ENCODE results near the gene DEF6. TPM values are rescaled to one million over a fixed set of nuclear protein-coding genes. Genes with fewer than 3 reads are reported as not detected.
A peak's percentile ranks its signal among the peaks of the same experiment; 100 is the strongest.

DEF6 gene
- total RNA-seq, 1 donor from 2014 or later = 0.26 TPM

DNA sequence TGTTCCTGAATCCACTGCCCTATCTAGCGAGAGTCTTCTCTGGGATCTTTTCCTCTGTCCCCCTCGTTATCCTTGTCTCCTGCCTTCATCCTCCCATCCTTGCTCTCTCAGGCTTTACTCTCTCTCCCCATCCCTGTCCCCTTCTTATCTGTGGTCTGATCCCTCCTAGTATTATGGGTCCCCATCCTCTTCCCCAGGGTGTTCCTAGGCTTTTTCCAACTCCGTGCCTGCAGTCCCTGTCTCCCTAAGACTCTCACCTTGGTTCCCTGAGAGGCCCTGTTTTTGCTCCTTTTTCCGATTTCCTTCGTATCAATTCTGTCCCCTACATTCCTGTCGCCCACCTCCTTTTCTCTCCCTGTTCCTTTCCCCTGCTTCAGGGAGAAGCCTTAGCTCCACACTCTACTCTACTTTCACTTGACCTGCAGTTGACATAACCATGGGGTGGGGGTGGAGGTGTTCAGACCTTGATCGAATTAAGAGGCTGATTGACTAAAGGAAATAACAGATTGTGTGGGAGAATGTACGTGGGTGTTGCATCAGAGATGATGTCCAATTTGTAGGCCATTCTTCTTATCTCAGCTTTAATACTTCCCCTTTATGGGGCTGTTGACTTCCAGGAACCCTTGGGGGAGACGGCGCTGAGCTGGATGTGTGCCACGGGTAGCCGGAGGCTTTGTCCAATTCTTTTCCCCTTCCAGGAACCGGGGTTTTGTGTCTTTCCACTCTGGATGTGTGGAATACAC is 45.6 kb downstream of the DEF6 start:
- peak; percentile 32 for DNase-seq (ENCODE audit: low read depth, low spot score)

DNA sequence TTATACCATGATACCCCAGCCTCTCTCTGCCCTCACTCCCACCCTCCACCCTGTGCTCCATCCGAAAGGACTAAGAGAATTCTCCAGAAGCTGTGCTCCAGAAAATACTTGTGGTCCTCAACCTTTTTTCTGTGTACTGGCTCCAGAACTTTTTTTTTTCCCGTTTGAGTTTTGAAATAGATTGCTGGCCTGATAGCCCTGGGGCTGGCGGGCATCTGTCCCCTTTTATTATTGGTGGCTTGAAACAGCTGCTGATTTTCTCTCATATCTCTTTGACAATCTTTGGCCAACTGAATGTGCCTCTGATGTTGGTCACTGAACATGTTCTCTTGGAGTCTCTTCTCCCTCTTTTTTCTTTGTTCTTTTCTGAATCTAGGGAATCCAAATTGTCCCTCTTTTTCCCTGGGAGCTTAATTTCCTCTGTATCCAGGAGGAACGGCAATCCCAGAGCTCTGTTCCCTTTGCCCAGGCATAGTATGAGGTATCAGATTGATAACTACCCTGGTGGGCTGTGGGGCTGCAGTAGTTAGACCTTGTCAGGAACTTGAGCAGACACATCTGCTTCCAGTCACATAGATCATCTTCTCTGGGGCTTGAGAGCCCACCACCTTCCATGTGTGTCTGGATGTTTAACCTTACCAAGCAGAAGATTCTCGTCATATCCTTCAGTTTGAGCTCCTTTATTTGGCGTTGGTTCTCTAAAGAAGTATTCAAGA is 46.4 kb downstream of the DEF6 start:
- DNase-seq (ENCODE audit: low read depth, low spot score) = no peak

DNA sequence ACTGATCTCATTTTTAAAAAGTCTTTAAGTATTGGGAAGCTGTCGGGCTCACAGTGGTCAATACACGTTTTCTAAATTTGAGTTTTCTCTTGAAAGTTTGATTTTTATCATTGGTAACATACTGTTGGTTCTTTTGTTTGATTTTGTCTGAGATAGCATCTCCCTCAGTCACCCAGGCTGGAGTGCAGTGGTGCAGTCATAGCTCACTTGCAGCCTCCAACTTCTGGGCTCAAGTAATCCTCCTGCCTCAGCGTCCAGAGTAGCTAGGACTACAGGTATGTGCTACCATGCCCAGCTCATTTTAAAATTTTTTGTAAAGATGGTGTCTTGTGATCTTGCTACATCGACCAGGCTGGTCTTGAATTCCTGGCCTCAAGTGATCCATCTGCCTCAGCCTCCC is 53.8 kb downstream of the DEF6 start:
- no peak for DNase-seq (ENCODE audit: low read depth, low spot score)

DNA sequence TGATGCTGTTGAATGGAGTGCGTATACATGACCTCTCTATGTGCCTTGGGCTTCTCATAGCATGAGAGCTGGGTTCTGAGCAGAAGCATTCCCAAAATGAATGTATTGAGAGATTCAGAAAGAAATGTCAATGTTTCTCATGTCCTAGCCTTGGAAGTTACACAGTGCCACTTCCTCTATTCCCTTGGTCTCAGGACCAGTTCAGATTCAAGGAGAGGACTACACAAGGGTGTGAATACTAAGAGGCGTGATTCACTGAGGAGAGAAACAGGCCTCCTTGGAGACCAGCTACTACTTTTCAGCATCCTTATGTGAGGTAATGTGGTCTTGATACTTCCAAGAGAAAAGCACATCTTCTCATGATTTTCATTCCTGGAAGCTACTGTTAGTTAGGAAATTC is 55.1 kb downstream of the DEF6 start:
- DNase-seq (ENCODE audit: low read depth, low spot score) = no peak

DNA sequence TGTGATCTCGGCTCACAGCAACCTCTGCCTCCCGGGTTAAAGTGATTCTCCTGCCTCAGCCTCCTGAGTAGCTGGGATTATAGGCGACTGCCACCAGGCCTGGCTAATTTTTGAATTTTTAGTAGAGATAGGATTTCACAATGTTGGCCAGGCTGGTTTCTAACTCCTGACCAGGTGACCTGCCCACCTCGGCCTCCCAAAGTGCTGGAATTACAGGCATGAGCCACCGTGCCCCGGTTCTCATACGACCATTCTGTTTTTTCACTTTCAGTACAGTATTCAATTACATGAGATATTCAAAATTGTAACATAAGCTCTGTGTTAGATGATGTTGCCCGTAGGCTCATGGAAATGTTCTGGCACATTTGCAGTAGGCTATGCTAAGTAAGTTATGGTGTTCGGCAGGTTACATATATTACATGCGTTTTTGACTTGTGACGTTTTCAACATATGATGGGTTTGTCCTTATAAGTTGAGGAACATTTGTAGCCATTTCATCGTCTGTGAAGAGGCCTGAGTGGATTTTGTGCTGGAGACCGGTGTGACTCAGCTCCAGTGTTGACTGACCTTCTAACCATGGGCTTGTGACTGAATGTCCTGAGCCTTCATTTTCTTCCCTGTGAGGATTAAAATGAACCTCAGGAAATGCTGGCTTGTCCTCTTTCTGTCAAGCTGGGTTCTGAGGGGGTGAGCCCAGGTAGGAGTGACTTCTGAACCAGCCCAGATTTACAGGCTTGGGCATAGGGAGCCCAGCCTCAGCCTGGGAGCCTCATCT is 56.9 kb downstream of the DEF6 start:
- no peak for DNase-seq (ENCODE audit: low read depth, low spot score)

DNA sequence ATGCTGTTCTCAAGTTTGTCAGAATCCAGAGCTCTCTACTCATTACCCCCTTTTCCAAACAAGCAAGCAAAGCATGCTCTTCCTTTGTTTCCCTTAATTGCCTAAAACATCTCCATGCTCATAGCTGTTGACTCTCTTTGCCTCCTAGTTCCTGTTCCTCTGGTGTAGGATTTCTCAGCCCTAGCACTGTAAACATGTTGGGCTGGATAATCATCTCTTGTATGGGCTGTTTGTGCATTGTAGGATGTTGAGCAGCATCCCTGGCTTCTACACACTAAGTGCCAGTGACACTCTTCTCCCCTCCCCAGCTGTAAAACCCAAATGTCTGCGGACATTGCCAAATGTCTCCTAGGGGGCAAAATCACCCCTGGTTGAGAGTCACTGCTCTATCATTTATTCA is 58.8 kb downstream of the DEF6 start:
- DNase-seq (ENCODE audit: low read depth, low spot score) = no peak

DNA sequence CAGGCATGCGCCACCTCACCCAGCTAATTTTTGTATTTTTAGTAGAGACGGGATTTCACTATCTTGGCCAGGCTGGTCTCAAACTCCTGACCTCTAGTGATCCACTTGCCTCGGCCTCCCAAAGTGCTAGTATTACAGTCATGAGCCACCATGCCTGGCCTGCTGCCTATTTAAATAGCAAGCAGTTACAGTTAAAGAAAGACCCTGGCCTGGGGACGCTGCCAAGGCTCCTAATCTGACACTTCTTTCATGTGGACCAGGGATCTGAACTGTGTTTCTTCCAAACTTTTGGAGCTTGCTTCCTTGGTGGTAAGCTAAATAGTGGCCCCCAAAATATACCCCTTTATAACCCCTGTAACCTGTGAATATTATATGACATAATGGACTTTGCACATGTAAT is 60.1 kb downstream of the DEF6 start:
- no peak for DNase-seq (ENCODE audit: low read depth, low spot score)

DNA sequence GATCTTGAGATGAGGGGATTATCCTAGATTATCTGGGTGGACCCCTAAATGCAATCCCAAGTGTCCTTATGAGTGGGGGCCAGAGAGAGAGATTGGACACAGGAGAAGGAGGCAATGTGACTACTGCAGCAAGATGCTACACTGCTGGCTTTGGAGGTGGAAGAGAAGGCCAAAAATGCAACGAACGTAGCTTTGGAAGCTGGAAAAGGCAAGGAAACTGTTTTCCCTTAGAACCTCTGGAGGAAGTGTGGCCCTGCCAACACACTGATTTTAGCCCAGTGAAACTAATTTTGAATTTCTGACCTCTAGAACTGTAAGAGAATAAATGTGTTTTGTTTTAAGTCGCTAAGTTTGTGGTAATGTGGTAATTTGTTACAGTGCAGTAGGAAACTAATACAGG is 60.5 kb downstream of the DEF6 start:
- DNase-seq (ENCODE audit: low read depth, low spot score) = no peak

DNA sequence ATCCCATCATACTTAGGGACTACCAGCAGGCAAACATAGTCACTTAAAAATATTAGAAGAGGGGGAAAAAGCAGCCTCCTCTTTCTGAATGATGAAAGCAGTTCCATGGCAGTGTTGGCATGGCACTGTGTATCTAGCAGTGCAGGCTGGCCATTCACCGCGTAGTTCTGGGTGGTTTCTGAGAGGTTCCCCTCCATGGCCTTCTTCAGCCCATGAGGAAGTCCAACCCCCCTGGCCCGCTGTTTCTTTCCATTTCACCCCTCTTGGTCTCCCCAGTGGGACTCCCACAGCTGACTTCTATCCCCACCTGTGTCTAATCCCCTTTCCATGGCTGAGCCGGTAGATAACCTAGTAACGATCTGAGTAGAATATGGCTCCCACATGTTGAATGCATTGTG is 61.7 kb downstream of the DEF6 start:
- no peak for DNase-seq (ENCODE audit: low read depth, low spot score)

DNA sequence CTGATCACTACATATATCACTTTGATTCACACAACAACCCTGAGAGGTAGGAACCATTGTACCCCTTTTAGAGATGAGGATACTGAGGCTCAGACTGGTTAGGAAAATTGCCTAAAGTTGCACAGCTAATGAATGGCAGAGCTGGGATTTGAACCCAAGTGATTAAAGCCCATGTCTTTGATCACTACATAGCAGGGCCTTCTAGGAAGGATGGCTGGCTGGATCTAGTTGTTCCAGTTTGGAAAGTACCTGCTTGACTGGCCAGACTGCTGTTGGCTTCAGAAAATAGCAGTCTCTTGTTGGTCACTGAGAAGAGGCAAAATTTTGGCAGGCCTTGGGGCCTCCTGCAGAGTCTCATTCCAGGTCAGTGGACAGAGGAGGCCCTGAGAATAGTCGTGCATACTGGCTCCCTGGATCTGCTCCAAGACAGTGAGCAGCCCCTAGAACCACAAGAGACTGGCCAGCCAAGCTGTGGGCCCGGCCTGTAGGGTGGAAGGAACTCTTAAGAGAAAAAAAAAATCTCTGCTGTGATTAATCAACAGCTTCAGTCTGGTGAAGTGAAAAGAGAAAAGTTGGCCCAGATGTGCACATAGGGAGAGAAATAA is 62.2 kb downstream of the DEF6 start:
- no peak for DNase-seq (ENCODE audit: low read depth, low spot score)

DNA sequence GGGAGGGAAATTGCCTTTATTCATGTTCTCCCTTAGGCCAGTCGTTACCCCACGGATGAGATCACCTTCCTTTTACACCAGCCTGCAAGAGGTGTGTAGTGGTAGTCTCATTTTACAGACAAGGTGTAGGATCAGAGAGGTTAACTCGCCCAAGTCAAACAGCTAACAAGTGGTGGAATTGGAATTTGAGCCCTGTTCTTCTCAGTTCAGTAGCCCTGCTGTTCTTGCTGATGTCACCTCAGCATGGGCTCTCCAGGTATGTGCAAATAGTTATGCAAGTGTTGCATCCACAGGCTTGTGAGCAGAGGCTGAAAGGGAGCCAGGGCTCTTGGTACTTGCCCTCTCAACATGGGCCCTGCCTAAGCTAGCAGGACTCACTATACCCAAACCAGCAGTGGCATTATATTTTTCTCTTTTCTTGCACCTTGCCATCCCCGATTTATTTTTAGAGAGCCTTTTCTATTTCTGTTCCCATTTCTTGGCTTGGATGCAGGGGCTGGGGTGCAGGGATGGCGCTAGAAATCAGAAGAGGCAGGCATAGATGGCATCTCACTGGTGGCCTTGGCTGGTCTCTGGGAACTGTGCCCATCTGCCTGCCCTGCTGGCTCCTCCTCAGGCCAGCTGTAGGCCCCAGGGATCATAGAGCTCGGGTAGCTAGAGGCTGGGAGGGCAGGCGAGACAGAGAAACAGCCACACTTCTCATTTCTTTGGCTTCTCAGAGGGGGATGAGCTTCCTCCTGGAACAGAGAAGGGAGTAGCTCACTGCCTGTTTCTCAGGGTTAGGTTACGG is 62.9 kb downstream of the DEF6 start:
- DNase-seq (ENCODE audit: low read depth, low spot score) = no peak

DNA sequence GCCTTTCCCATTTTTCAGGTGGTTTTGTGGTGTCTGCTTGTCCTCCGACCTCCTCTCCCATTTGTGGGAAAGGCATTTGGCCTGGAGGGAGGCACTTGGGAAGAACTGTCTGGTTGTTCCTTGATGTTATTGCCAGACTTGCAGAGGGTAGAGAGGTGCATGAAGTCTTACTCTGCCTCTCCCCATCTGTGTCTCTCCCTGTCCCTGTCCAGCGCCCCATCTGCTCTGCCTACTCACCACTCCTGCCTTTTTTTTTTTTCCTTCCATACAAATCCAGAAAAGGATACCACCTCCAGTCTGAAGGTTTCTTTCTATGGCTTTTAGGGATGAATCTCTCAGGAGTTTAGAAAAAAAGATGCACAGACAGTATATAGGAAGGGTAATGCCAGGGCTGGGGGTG is 64.6 kb downstream of the DEF6 start:
- DNase-seq (ENCODE audit: low read depth, low spot score) = no peak

DNA sequence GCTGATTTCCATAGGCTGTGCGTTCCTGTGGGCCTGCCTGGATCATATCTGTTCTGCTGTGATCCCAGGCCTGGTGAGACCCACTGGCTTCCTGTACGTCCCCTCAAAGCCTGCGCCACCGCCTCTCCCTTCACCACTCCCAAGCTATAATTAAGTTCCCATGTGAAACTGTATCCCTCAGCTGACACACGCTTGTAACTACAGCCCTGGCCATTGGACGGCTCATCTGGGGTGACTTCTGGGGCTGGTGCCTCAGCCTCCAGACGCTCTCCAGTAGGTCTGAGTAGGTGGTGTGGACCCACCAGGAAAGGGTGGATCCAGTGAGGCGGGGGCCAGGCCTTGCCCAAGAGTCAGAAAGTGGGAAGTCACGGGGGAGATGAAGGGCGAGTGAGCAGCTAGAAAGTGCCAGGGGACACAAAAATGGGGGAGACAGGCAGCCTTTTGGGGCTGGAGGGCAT is 65.7 kb downstream of the DEF6 start:
- no peak for DNase-seq (ENCODE audit: low read depth, low spot score)

DNA sequence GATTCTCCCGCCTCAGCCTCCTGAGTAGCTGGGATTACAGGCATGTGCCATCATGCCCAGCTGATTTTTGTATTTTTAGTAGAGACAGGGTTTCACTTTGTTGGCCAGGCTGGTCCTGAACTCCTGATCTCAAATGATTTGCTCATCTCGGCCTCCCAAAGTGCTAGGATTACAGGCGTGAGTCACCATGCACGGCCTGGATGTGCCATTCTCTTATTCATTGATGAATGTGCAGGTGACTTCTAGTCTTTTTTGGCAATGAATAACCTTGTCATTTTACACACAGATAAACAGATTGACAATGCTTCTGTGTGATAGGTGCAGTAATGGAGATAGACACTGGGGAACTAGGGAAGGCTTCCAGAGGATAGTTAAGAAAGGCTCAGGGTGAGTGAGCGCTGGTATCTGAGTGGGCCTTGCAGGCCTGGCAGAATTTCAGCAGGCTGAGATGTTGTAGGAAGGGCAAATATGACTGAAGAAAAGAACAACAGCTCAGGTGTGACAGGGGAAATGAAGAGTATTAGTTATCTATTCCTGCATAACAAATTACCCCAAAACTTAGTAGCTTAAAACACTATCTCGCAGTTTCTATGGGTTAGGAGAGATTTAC is 68.1 kb downstream of the DEF6 start:
- DNase-seq (ENCODE audit: low read depth, low spot score) = no peak

DNA sequence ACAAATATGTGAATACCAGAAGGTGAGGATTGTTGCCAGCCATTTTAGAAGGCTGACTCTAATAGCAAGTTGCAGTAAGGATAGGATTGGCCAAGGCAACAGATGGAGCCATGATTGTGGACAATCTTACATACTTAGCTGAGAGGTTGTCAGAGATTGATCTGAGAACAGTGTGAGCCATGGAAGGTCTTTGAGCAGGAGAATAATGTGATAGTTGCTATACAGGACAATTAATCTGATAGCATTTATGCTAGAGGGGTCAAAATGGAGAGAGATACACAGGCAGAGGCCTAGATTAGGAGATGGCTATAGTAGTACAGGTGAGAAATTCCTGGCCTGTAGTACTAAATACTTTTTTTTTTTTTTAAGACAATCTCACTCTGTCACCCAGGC is 68.6 kb downstream of the DEF6 start:
- no peak for DNase-seq (ENCODE audit: low read depth, low spot score)

DNA sequence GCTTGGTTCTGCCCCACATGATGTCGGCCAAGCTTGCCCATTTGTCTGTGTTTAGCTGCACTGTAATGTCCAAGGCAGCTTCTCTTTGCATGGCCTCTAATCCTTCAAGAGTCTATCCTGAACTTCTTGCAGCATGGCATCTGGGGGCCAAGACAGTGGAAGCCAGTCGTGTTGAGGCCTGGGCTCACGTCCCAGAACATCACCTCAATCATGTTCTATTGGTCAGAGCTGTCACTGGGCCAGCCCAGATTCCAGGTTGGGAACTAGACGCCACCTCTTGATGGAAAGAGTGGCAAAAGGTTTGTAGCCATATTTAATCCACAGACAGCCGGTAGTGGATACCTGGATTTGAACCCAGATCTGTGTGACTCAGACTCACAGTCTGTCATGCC is 70.0 kb downstream of the DEF6 start:
- DNase-seq (ENCODE audit: low read depth, low spot score) = no peak

DNA sequence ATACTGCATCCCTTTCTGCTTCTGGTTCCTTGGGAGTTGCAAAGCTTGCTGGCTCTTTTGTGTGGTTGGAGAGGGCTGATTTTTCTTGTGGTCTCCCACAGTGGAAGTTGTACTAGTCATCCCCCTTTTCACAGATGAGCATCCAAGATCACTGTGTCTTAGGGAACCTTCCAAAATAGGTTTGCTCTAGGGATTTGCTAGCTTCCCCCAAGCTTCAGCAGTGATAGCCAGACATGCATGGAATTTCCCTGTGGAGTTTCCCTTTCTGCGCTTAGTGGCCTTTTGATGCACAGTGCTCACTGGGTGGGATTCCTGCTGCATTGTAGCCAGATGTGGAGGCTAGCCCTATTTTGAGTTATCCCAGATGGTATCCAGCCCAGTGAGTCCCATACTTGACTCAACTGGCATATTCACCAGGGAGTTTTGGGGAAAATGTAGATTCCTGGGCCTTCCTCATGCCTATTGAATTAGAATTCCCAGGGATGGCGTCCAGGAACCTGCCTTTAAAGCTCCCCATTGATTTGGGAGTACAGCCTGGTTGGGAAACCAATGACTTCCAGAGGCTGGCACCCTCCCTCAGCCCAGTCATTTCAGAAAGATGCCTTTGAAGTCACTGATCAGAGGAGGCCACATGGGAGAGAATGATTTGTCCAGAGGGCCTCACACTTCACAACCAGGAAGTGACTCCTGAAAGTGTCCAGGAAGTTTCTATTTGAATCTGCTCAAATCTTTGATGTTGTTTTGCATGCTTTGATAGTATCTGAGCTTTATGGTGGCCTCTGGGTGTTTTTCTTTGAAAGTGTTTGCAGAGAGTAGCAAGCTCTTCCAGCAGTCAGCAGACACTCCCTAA is 70.6 kb downstream of the DEF6 start:
- DNase-seq (ENCODE audit: low read depth, low spot score) = no peak

DNA sequence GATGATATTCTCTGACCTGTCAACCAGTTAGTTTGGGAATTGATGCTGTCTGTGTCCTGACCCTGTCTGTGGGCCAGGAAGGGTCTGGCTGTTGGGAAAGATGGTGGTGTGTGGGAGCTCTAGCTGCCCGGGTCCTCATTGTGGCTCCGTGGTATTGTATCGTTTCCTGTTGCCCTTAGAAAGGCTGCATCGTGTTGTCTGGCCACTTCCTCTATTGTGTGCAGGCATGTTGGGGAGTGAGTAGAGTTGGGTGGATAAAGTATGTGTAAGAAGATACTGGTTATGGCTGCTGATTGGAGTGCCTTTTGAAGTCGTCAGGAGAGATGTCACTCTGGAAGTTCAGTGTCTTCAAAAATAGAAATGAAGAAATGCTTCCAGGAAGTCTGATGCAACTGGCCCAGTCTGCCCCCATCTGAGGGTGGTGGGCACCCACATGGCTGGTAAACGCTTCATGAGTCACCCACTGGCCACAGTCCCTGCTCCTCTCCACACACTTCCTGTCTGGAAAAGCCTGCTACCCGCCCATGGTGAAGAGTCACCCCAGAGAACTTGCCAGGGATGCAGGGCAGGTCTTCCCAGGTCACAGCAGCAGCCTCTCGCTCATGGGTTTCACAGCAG is 72.6 kb downstream of the DEF6 start:
- peak; percentile 51 for DNase-seq (ENCODE audit: low read depth, low spot score)

DNA sequence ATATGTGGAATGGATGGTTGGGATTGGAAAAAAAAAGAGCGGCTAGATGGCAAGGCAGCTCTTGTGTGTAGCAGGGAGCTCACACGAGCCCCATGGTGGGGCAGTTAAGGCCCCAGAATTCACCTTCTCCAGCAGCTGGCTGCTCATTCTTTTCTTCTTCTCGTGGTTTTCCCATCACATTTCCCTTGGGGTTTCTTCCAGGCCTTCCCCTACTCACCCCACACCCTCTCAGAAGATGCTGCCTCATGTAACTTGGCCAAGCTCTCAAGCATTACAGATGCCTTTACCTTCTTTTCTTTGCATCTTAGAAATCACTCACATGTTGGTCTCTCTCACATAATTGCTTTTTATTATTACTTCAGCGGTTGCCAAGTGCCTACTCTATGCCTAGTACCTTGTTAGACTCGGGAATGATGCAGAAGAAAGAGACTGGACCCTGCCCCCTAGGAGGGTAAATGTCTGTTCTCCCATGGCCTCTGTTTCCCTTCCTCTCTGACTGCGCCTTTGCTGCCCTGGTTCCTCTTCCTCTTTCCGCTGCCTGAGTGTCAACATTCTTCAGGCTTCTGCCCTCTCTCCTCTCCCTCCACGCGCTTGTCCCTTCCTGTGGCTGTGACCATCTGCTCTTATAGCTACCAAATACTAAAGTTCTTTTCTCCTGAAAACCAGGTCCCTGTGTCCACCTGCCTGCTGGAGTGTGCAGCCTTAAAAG is 73.3 kb downstream of the DEF6 start:
- no peak for DNase-seq (ENCODE audit: low read depth, low spot score)
